Amygdala (tissue), 56 donors: ENCODE data around the gene SIGMAR1.

Experiments
- DNase-seq, 56 donors: peaks; one replicate each; lab custom pipeline; 2025; lab: John Stamatoyannopoulos, UW

Gene SIGMAR1

DNA sequence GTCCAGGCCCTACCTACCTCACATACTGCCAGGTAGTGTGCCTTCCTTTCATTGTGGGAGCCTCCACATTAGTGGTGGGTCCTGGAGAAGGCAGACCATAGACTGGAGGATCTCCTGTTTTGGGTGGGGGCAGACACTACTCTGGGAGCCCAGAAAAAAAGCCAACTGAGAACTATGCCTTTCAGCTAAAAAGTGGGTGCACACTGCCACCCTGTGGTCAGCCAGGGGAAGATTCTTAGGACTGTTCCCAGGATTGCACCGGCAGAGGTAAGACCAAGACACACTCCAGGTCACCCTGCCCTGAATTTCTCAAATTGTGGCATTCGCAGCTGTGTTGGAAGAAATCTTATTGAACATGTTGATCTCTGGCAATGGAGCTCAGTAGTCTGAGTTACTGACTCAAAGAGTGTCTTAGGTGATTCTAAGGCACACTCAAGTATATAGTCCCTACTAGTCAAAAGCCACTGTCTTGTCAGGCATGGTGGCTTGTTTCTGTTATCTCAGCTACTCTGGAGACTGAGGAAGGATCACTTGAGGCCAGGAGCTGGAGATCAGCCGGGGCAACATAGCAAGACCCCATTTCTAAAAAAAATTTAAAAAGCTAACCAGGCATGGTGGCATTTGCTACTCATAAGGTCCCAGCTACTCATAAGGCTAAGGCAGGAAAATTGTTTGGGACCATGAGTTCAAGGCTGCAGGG lies 3.6 kb downstream of the SIGMAR1 start:
- peak in 43 of 56 donors; percentile 7 to 81 (median 41) for DNase-seq

DNA sequence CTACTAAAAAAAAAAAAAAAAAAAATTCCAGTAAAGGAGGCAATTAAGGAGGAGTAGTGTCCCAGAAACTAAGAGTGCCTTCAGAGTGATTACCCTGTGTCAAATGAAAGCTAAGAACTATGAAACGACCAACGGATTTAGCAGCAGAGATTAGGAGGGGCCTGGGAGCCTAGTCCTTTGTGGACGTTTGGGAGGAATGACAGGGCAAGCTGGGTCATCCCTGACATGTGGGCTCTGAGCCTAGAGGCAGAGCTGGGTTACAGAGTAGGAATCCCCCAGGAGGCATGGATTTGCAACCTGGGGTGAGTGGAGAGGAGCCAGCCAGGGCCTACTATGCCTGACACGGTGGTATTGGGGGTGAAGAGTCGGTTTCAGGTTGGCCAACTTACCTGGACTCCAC lies 4.4 kb downstream of the SIGMAR1 start:
- no peak for DNase-seq

DNA sequence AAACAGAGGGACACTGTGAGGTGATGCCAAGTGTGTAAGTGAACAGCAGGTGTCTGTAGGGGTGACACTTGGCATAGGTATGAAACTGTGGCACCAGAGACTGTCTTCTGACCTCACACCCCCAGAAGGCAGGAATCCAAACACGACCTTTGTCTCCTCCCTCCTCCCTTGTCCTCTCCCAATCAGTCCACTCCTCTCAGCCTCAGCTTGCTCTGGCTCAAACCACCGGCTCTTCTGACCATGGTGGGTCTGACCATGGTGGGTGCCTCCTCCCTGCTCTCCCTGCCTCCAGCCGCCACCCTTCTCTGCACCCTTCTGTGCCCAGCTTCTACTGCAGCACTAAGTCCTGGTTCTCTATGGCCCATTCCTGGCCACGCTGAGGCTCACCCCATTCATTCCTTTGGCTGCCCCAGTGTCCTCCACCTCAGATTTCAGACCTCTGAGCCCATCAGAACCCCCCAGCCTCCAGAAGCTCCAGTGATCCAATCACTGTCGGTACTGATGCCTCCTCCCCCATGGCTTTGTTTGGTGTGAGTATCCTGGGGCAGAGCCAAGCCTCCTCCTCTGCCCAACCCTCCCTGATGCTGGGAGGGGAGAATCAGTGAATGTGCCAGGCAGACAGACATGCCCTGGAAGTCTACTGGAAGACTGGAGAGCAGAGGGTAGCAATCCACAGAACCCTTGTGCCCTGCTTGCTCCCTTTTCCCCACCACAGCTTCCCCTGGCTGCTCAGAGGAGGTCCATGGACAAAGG lies 7.0 kb downstream of the SIGMAR1 start:
- no peak for DNase-seq

DNA sequence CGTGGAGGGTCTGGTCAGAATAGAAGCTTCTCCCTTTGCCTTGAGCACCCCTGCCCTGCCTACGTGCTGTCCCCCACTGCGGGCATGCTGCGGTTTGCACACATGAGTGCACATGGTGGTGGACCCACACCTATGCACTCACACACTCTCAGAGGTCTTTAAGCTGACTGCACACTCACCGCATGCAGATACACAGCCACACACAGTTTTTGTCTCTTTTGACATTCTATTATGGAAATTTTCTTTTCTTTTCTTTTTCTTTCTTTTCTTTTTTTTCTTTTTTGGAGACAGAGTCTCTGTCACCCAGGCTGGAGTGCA lies 8.1 kb downstream of the SIGMAR1 start:
- no peak for DNase-seq

DNA sequence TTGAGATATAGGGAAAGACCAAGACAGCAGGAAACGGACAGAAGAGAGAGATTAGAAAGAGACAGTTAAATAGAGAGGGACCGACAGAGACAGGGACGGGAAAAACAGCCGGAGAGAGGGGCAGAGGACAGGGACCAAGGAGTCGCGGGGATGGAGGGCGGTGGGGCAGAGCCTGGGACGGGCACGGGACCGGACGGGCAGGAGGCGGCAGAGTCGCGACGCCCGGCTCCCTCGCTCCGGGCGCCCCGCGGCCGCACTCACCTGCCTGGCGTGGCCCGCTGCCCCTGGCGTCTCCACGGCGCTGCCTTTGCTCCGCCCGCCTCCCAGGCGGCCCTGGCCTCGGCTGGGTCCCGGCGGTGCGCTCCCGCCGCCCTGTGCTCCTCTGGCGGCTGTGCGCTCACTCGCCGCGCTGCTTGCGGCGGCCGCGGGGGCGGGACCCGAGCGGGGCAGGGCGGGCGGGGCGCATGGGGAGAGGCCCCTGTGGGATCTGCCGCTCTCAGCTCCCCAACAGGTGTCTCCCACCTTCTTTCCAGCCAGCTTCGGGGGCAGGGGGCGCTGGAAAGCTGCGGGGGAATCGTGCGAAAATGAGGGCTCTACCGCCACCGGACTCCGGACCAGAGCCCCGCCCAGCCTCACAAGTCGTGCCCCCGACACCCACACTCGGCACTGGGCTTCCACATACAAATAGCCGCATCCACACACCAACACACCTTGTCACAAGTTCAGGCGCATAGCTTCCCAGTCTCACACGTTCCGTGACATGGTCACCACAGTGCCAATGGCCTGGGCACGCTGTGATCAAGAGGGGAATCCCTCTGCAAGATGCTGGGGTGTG lies 8.7 kb downstream of the SIGMAR1 start, which contains the start of gene ARID3C:
TSS of gene ARID3C (minus strand) at position 411 of the 835 bp plus-strand sequence. CDS start 1,052 bp downstream, outside the sequence.
- DNase-seq, result peak in 1 of 56 donors; percentile 31

DNA sequence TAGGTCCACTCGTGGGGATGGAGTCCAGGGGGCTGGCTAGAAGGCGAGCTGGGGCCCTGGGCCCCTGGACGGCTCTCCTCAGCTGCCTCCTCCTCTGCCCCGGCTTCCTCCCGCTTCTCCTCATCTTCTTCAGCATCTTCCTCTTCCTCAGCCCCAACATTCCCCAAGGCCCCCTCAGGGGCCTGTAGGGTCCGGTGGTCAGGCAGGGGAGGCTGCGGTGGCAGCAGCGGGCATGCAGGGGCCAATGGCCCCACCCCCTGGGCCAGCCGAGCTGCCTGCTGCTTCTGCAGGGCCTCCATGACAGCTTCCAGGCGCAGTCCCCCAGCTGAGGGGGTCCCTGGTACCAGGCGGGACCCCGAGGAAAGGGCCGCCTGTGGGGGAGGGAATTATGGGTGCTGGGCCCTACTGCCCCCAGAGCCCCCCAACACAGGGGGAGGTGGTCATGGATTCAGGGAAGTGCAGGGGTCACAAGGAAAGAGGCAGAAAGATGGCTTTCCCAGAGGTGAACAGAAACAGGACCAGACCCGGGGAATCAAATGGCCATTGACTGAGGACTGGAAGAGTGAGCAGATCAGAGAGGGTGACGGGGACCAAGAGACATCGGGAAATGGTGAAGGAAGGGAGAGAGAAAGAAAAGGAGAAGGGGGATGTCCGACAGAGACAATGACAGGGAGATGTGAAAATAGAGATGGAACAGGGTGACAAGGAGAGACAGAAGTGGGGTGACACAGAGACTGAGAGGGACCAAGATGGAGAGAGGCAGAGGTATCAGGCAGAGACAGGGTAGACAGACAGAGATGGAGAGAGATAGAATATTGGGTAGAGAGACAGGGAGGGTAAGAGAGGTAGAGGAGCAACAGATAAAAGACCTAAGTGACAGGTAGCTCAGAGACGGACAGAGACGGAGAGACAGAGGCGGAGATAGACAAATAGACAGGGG lies 9.6 kb downstream of the SIGMAR1 start:
- DNase-seq, result no peak

DNA sequence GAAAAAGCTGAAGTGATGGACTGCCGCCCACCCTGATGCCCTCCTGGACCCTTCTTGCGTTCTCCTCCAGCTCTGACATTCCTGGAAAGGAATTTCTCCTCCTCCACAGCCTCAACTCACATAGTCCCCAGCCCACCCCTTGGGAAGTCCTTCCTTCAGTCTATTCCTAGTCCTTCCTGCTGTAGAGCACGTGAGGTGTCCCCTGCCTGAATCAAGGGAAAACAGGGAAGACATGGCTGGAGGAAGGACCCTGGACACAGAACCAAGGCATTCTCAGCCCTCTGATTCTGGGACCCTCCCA lies 12.5 kb downstream of the SIGMAR1 start:
- no peak for DNase-seq

DNA sequence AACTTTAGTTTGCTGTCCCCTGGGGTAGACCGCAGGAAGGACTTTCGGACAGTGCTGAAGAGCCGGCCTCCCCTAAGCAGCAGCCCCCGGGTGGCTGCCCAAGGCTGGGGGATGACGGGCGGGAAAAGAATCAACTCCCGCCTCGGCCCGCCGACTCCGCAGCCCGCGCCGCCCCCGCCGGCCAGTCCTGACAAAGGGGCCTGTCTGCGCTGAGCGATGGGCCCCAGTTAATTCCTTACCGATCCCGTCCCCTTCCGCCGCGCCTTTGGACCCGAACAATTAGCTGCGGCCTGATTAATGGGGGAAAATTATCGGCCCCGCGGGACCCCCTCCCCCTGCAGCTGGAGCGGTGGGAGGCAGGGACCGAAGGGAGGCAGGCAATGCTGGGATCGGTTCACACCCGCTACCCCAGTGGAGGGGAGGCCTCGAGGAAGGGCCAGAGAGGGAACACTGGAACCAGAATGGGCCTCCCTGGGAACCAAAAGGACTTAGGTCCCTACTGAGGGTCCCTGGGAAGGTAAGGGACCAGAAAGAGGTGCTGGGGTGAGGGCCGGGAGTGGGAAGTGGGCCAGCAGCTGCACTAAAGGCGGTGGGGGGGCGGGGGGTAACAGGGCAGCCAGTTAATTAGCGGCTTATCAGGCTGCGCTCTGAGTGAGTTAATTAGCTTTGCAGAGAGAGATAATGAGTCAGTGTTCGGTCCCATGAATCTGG lies 13.0 kb downstream of the SIGMAR1 start:
- no peak for DNase-seq

DNA sequence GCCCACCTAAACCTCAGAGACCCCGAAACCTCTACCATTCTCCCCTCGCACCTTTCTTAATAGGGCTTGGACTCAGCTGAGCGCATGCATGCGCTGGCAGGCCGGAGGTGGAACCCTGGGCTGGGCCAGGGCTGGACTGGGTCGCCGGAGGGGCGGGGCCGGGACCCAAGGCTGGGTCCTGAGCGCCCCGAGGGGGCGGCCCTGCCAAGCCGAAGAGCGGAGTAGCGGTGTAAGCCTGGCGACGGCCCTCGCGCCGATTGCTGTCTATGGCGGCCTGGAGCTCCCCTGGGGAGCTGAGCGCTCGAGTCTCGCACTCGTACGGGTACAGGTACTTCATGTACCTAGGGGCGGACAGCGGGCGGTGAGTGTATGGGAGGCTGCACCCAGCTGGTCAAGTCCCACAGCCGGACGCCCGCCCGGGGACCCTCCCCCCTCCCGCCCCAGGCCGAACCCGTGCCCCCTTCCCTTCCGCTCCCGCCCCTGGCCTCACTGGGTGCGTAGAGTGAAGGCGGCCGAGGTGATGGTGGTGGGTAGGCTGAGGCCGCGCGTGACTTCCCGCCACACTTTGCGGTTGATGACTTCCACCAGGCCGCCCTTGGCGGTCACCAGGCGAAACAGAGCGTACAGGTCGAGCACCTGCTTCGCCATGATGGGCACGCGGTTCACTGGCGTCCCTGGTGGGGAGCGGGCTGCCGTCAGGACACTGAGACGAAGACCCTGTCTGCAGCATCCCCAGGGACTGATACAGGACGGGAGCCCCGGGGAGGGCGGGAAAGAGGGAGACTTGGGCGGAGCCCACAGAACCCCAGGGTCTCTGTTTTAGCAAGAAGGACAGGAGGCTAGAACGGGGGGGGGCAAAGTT lies 14.0 kb downstream of the SIGMAR1 start:
- no peak for DNase-seq

DNA sequence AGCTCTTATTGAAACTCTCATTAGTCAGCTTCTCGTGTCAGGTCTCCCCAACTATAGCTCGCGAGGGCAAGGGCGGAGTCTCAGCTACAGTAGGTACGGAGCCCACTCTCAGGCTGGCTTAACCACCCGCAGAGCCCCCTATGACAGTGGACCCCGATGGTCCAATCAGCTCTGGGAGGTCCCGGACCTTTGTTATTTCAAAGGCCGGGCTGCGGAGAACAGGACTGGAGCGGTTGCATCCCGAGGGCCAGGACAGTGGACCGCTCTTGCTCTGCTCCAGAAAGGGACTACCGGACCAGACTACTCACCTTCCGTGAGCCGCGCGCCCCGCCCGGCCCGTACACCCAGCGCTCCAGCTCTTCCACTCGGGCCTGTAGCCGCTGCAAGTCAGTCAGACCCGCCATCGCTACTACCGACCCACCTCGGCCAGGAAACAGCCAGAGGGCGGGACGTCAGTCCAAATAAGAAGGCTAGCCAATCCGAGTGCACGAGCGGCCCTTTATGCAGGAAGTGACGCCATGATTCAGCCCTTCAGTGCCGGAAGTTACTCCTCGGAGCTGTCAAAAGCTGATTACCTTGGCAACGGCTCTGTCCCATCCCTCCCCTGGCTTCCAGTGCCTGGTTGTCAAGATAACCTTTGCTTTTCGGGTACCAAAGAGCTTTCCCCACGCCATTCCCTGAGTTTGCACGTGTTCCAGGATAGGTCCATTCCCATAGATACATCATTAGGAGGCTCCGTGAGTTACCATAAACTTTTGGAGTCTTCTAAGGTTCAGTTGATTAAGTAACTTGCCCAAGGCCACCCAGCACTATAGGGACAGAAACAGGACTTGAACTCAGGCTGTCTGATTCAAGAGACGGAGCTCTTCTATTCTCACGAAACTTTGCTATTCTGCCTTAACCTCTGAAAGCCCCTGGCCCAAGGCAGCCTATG lies 17.3 kb downstream of the SIGMAR1 start, which contains the start of gene DCTN3:
TSS of gene DCTN3 (minus strand) at position 435 of the 934 bp plus-strand sequence. CDS start at position 404, 31 bp downstream.
- DNase-seq, result peak; percentile 52 to 98 (median 89)

DNA sequence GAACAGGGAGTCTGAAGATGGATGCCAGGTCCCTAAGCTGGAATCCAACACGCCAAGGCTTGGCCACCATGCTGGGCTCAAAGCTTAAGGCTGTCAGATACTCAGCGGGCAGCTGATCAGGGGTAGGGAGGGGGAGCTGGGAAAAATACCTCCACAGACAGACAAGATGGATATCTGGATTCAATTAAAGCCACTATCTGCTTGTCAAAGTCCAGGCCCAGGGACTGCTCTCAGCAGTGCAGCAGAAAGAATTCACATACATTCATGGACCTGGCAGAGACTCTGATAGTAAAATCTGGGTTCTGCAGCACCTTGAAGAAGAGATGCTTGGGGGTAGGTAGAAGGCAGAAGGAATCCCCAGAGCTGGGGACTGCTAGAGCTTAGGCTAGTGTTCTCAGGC lies 22.5 kb downstream of the SIGMAR1 start:
- no peak for DNase-seq

DNA sequence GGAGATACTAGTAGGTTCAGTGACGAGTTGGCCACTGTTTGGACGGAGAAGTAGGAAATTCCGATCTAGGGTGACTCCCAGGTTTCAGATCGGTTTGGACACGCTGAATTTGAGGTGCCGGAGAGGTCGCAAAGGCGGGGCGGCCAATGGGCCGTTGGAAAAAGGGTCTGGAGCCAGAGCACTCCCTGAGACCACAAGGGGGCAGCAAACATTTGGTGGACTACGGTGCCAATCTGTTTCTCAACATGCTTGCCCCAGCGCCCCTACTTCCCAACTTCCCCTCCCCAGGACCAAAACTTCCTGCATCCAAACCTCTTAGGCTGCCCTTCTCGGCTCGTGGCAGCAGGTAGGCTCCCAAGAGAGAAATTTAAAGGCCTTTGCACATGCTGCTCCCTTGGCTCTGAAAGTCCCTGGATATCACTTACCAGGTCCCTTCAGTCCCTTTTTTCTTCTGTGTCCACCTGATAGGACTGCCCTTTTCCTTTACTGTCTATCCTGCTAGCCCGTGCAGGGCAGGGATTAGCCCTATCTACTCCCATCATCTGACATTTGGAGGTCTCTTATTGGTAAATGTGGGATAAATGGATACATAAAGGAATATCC lies 24.7 kb downstream of the SIGMAR1 start:
- DNase-seq, result peak in 51 of 56 donors; percentile 20 to 85 (median 50)

DNA sequence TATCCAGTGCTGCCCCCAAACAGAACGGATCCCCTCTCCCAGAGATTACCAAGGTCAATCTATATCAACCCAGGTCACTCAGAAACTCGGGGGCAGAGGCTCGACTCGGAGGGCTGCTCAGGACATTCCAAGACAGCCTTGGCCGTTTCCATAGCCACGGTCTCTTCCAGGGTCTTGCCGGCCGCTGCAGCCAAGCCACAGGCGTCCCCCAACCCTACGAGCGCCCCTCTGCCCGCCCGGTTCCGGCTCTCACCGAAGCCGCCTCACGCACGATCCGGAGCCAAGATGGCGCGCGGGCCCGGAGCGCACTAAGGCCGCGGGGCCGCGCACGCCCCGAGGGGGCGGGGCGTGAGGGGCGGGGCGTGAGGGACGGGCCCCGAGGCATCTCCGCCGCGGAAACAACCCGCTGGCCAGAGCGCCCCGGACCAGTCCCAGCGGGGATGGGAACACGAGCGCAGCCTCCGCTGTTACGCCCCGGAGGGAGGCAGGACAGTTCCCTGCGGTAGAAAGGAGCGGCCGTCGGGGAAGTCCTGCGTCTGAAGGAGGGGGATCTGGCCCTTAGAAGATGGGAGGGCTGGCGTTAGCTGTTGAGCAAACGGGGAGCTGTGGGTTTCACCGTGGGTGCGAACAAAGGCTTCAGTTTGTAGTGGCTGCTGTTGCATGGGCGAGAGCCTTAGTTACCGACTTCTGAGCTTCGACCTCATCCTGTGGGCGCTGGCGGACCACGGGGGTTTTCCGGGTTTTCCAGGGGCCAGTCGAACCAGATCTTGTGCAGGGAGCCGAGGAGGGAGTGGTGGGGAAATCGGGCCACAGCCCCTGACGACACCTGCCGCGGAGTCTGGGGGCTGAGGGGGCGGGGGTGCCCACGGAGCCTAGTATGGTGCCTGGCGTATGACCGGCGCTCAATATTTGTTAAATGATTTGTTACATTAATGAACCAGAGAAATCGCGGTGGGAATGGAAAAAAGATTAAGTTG lies 25.5 kb downstream of the SIGMAR1 start, which contains the start of gene RPP25L:
TSS of gene RPP25L (minus strand) at position 287 of the 977 bp plus-strand sequence. CDS start 801 bp downstream, outside the sequence.
- DNase-seq, result peak in 53 of 56 donors; percentile 20 to 88 (median 67)

DNA sequence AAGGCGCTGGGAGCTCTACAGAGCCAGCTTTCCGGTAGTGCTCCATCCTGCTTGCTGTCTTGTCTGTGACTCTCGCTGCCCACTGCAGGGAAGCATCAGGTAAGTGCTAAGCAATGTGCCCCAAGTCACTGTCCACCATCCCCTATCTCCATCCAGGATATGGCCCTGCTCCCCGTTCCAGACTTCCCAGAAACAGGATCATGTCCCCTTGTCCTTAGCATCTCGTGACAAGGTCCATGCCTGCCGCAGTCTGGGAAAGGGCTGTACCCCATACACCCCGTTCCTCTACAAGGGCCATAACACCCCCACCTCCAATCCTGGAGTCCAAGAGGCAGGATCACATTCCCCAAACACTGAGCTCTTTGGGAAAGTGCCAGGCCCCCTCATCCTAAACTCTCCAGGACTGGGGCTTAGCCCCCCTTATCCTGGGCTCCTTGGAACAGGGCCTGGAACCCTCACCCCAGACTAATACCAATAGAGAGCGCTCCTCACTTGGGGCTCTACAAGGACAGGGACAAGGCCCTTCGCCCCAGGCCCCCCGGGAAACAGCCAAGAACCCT lies 26.3 kb downstream of the SIGMAR1 start:
- DNase-seq, result peak in 4 of 56 donors; percentile 27 to 69 (median 30)
